ENCODE results near the gene STXBP6. TPM values are rescaled to one million over a fixed set of nuclear protein-coding genes. Genes with fewer than 3 reads are reported as not detected.

The STXBP6 gene
- total and polyA plus RNA-seq, 9 donors, result 1.0 to 9.3 (median 5.5) TPM

DNA sequence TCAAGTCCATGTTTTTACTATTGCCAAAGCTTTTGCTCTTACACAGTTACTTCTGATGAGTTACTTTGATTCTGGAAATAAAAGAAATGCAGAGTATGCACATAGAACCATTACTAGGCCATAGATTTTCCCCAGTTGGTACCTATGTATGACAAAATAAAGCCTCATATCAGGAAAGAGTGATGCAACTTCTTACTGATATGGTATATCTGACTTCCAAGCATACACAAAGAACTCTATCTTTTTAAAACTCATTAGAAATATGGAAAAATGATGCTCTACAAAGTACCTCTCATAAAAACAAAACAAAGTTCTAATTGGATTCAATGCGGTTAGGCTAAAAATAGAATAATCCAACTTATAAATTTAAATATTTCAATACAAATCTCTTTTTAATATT, 92.1 kb downstream of the STXBP6 start:
- no peaks in the 10 kb centered on the region for H3K27me3 ChIP-seq
- H3K27ac ChIP-seq, result no peak overlapping the region
- intact Hi-C loops (cut with DNase I), result no loop called here
- no peak overlapping the region for H3K4me3 ChIP-seq
- H3K36me3 ChIP-seq, result no peaks in the 10 kb centered on the region
- WGBS, 3 donors, result 57 to 68% (median 58%) methylated on average over 1 of the region's 1 CpG
- H3K4me1 ChIP-seq (ENCODE audit: insufficient read depth), result no peaks in the 10 kb centered on the region
- TF ChIP-seq CTCF (IDR thresholded peaks at IDR 0.05), result no peak
- TF ChIP-seq POLR2A (IDR thresholded peaks at IDR 0.05), result no peak
- TF ChIP-seq EP300 (IDR thresholded peaks at IDR 0.05), result no peak
- no peaks in the 10 kb centered on the region for H3K9me3 ChIP-seq
- no peak for DNase-seq

DNA sequence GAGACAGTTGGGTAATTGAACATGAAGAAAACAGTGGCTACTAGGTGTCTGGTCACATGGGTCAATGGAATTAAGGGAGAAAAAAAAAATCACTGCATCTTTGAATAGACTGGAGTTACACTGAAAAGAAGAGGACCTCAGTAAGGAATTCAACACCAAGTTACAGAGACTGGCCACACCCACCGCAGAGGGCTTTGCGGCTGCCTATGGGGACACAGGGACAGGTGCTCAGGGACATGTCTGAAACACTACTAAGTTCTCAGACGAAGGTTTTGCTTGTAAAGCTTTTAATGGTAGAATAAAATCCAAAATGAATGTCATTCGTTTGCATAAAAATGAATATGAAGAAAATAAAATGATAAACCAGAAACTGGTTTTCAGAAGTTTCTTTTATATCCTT, 93.8 kb downstream of the STXBP6 start:
- H3K27ac ChIP-seq, result no peak overlapping the region
- WGBS, 3 donors, result 88 to 97% (median 92%) methylated on average over 4 of the region's 4 CpGs
- no peaks in the 10 kb centered on the region for H3K36me3 ChIP-seq
- no peak overlapping the region for H3K4me3 ChIP-seq
- no peak for DNase-seq
- no peak for TF ChIP-seq CTCF (IDR thresholded peaks at IDR 0.05)
- no peak for TF ChIP-seq EP300 (IDR thresholded peaks at IDR 0.05)
- no peak for TF ChIP-seq POLR2A (IDR thresholded peaks at IDR 0.05)
- intact Hi-C loops (cut with DNase I), result no loop called here
- H3K4me1 ChIP-seq (ENCODE audit: insufficient read depth), result no peaks in the 10 kb centered on the region
- H3K27me3 ChIP-seq, result no peaks in the 10 kb centered on the region
- no peaks in the 10 kb centered on the region for H3K9me3 ChIP-seq

- WGBS, 3 donors, result 89 to 96% (median 95%) methylated on average over 2 of the region's 2 CpGs
- no peak for TF ChIP-seq EP300 (IDR thresholded peaks at IDR 0.05)
- TF ChIP-seq CTCF (IDR thresholded peaks at IDR 0.05), result no peak
- TF ChIP-seq POLR2A (IDR thresholded peaks at IDR 0.05), result no peak
- no peaks in the 10 kb centered on the region for H3K27me3 ChIP-seq
- H3K9me3 ChIP-seq, result no peaks in the 10 kb centered on the region
- DNase-seq, result no peak
- no peaks in the 10 kb centered on the region for H3K36me3 ChIP-seq
- no peaks in the 10 kb centered on the region for H3K4me1 ChIP-seq (ENCODE audit: insufficient read depth)
- H3K4me3 ChIP-seq, result no peak overlapping the region
- no peak overlapping the region for H3K27ac ChIP-seq
- intact Hi-C loops (cut with DNase I), result no loop called here
Measured at GRCh38 chr14:24954700-24955037, 95.3 kb downstream of the STXBP6 start.

DNA sequence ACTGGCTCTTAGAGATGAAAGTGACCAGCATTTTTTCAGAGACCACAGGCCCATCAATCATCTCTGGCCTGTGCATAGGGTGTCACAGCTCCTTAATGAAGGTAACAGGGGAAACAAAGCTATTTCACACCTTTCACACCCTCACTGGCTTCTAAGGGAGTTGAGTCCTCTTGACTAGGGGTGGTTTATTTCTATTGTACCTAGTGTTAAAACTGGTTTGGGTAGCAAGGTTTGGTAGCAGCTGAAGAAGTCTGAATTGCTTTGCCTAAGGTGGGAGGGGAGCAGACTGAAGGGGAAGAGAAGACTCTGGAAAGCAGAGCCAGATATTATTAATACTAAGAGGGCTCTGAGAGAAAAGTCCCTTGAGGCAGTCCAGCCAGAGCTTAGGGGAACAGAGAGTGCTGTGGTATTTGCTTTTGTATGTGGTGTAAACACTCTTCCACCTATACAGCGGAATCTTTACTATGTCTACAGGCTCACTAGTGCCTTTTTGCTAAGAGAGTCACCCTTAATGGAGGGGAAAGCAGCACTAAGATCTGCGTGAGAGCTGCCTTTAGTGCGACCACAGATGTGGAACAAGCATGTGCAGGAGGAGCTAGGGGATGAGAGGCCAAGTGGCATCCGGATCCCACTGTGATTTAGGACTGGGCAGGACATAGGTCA, 95.8 kb downstream of the STXBP6 start:
- intact Hi-C loops (cut with DNase I), result no loop called here
- Histone ChIP-seq H3K27me3 (no peaks in the 10 kb centered on the region), H3K4me3 (no peak overlapping the region), H3K36me3 (no peaks in the 10 kb centered on the region), H3K4me1 (ENCODE audit: insufficient read depth) (no peaks in the 10 kb centered on the region), H3K27ac (no peak overlapping the region), H3K9me3 (no peaks in the 10 kb centered on the region)
- 83 to 89% (median 83%) methylated on average over 4 of the region's 4 CpGs for WGBS, 3 donors
- no peak for DNase-seq
- TF ChIP-seq EP300 (IDR thresholded peaks at IDR 0.05) (no peak), CTCF (IDR thresholded peaks at IDR 0.05) (no peak), POLR2A (IDR thresholded peaks at IDR 0.05) (no peak)
